T-helper 22 cell (primary cell): ENCODE data around the gene MEST.
"Not testable (repeated sequence)": the region's sequence is repeated elsewhere in the genome, so short reads cannot be mapped to it uniquely, and the experiment has no call there.

Experiments
- DNase-seq: peaks from one replicate; pipeline ENCODE4 v3.0.0-alpha.2; 2020; ENCODE audit warnings: low read depth

The MEST gene, protein sequence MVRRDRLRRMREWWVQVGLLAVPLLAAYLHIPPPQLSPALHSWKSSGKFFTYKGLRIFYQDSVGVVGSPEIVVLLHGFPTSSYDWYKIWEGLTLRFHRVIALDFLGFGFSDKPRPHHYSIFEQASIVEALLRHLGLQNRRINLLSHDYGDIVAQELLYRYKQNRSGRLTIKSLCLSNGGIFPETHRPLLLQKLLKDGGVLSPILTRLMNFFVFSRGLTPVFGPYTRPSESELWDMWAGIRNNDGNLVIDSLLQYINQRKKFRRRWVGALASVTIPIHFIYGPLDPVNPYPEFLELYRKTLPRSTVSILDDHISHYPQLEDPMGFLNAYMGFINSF

DNA sequence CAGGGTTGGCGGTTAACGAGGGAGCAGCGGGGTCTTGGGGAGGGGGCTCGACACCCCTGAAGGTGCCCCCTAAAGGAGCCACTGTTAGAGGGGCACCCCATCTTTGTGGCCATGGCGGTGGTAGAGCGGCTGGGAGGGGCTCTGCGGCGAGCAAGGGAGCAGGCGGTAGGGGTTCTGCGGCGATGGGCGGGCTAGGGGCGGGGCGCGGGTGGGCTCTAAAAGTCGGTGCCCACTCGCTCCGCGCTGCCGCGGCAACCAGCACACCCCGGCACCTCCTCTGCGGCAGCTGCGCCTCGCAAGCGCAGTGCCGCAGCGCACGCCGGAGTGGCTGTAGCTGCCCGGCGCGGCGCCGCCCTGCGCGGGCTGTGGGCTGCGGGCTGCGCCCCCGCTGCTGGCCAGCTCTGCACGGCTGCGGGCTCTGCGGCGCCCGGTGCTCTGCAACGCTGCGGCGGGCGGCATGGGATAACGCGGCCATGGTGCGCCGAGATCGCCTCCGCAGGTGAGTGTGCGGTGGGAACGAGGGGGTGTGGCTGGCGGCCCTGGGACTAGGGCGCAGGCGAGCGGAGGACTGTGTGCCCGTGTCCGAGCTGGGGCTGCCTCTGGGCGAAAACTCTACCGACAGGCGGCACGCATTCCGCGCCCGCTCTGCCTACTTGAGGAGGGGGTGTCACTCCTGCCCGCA lies at the start of gene MEST:
Gene MEST, plus strand, starts transcription at position 245 of the 682 bp plus-strand sequence. Its CDS starts 229 bp downstream, at position 474.
- DNase-seq = no peak

DNA sequence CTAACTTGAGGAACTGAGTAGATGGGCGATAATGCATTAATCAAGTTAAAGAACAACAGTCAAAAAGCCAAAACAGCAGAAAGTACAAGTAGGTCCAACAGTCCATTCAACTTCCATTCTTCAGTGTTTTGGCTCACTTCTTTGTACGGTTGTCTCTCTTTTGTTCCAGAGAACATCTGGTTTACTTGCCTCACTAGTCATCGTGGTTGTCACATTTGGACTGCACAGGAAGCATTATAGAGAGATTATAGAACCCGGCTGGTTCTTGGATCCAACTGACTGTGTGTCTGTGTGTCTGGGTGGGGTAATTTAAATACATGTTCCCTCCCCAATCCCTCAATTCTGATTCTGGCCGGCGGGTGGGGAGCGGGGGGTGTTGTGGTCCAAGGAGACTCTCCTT lies 49.3 kb upstream of the MEST start:
- DNase-seq = no peak

DNA sequence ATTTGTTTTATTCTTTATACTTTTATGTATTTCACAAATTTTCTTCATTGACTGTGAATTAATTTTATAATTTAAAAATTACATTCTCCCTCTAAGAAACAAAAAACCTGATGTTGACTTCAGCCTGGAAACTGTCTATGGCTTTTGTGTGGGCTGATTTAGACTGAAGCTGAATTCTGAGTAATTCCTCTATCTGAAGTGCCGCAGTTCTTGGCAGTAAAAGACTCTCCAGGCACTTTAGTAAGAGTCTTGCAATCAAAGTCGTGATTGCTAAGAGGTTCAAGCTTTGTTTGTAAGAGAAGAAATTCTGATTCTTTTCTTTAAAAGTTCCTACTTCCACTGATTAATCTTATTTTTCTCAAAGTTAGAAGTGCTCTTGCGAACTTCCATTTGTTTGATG lies 47.7 kb upstream of the MEST start:
- DNase-seq = no peak

DNA sequence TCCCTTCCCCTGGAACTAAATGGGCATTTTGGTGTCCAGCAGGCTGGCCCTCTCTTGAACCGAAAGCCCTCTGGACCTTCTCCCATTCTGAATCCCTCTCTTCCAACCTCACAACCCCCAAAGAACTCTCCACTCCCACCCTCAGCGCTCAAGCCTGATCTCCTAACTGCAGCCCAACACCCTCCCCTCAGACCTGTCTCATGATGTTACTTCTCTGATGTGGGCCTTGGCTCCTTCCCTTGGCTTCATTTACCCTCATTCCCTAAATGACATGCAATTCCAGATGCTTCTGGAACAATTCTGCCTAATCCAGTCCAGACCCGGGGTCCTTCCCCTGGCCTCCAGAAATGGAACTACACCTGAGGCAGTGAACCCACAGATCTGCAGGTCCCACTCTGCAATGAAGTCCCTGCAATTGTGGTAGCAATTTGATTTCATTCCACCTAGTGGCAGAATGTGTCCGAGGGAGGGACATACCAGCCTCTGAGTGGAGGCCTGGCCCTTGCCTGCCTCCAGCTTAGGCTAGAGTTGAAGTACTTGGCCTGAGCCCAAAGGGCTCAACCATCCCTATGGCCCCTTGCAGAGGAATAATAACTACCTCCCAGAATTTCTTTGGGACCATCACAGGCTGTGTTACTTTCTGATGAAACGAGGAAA lies 47.0 kb upstream of the MEST start:
- DNase-seq = no peak

GRCh38 chr7:130446259-130446658 lies 45.6 kb upstream of the MEST start:
- DNase-seq = no peak

GRCh38 chr7:130451344-130451743 lies 40.5 kb upstream of the MEST start:
- DNase-seq = not testable (repeated sequence)

DNA sequence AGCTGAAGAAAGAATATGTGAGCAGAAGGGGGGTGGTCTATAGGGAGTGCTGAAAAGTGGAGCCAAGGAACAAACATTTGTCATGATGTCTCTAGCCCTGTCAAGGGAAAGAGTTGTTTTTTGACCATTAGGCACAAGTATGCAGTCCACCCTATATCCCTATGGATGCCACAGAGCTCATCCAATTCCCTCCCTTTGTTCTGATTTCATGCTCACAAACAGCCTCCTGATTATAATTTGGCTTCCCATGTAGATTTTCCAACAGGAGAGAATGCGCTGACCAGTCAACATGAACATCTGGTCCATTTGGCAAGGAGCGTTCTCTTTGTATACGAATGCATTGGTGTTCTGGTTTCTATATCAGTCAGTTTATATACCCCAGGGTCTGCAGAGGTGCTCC lies 38.9 kb upstream of the MEST start:
- no peak for DNase-seq

DNA sequence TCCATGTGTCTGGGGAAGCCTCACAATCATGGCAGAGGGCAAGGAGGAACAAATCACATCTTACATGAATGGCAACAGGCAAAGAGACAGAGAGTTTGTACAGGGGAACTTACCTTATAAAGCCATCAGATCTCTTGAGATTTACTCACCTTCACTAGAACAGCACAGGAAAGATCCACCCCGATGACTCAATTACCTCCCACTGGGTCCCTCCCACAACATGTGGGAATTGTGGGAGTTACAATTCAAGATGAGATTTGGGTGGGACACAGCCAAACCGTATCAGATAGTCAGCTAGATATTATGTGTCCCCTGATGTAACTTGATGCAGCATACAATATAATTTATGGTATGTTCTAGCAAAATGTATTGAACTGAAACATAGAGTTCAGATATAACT lies 36.9 kb upstream of the MEST start:
- DNase-seq = no peak

DNA sequence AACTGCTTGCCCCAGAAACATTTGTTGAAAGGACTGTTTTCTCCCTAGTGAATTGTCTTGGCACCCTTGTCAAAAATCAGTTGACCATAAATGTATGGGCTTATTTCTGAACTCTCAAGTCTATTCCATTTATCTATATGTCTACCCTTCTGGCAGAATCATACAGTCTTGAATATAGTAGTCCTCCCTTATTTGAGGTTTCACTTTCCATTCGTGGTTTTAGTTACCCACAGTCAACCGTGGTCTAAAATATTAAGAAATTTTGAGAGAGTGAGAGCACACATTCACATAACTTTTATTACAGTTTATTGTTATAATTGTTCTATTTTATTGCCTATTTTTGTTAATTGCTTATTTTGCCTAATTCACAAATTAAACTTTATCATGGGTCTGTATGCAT lies 33.6 kb upstream of the MEST start:
- no peak for DNase-seq

- DNase-seq = no peak
Measured at GRCh38 chr7:130461272-130461671, 30.6 kb upstream of the MEST start.

- DNase-seq = no peak
Measured at GRCh38 chr7:130463553-130464434, 28.1 kb upstream of the MEST start.

GRCh38 chr7:130468612-130469011 lies 23.3 kb upstream of the MEST start:
- DNase-seq = no peak

GRCh38 chr7:130471974-130472373 lies 19.9 kb upstream of the MEST start:
- DNase-seq = no peak

DNA sequence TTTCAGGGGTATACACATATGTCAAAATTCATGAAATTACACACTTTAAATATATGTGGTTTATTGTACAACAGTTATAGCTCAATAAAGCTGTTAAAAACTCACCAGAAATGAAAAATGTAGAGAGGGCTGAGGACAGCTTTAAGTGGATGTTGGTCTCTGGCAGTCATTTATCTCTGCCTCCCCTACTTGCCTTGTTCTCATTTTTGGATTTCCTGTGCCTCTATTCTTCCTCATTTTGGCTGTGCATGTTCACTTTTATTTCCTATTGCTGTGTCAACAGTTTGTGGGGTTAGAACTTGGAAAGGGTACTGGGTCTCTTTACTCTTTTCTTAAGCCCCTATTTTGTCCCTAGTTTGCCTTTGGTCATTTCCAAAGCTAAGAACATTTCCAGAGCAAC lies 18.6 kb upstream of the MEST start:
- no peak for DNase-seq

DNA sequence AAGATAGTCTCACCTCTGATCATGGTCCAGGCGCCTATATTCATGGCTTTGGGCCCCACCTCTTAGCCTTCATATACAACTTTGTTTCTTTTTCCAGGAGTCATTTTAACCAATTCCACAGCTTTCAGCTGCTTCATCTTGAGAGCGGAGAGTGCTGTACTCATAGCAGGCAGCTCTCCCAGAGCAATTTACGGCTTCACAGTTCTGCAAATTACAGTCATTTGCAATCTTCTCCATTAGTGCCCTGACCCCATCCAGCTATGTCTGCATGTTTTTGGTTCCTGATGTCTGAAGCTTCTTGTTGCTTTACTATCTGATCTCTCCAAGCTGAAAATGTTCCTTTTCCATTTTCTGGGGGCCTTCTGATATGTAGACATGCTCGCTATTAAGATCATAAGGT lies 18.0 kb upstream of the MEST start:
- no peak for DNase-seq

GRCh38 chr7:130475776-130476175 lies 16.1 kb upstream of the MEST start:
- DNase-seq = no peak

DNA sequence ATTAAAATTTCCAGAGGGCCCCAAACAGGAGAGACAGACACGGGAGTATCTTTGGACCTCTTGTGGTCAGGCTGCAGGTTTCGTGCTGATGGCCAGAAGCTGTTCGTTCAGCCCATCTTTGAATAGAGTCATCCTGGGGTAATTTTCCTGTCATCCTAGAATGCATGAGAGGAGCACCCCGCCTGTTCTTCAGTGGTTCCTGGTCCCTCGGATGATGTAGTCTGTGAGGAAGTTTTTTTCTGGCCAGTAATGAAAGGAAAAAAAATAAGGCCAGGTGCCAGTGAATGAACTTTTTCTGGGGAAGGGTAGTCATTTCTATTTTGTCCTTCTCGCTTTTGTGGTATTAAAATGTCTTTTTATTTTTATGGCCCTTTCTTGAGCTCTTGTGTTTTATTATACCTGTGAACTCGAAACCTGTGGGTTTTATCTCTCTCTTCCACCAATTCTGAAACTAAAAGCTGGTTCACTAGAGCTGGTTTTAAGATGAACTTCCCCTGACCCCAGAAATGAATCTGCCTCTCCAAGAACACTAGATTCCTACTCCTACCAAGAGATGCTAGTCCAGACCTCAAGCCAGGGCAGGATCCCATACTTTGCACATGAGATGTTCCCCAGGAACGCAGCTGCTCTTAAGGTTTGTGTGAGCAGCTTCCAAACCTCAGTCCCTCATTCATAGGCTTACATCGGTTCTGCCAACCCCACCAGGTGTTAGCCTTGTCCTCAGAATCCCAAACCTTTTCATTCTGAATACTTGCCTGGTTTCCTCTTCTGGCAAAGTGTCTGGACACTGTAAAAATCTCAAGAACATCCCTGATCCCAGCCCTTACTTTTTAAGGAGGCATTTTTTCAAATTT lies 15.4 kb upstream of the MEST start:
- no peak for DNase-seq

- DNase-seq = no peak
Measured at GRCh38 chr7:130478991-130479390, 12.9 kb upstream of the MEST start.

DNA sequence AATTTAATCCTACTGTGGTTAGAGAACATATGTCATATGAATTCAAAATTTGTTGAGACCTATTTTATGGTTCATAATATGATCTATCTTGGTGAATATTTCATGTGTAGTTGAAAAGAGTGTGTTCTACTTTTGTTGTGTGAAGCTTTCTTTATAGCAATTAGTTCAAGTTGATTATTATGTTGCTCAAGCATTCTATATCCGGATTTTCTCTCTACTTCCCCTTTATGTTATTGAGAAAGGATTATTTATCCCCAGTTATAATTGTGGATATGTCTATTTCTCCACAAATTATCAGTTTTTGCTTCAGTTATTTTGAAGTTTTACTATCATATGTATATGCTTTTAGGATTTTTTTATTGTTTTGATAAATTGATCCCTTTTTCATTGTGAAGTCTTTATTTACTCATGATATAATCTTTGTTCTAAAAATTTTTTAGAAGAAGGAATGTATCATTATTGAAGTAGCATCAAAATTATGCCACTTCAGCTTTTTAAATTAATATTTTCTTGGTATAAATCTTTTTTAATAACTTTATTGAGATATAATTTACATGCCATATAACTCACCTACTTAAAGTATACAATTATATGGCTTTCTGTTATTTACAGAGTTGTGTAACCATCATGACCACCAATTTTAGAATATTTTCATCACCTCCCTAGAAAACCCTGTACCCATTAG lies 12.0 kb upstream of the MEST start:
- no peak for DNase-seq

GRCh38 chr7:130481898-130482297 lies 10.0 kb upstream of the MEST start:
- DNase-seq = no peak

GRCh38 chr7:130483031-130483430 lies 8.9 kb upstream of the MEST start:
- DNase-seq = no peak
